HG03558 (cell line): ENCODE data around the gene HRAS.

Source experiments
- ATAC-seq: cut with Tn5 transposase; IDR thresholded peaks from one replicate; pipeline ENCODE4 v1.9.1; 2021; ENCODE audit warnings: moderate number of reproducible peaks; ENCODE audit not compliant: unreplicated experiment; ENCODE audit errors: extremely low read depth

HRAS gene

GRCh38 chr11:515131-515530 lies 20.2 kb downstream of the HRAS start:
- ATAC-seq, result no peak

GRCh38 chr11:514606-515005 lies 20.8 kb downstream of the HRAS start:
- ATAC-seq, result no peak

GRCh38 chr11:512761-513595 lies 22.4 kb downstream of the HRAS start:
- no peak for ATAC-seq

GRCh38 chr11:508956-509355 lies 26.4 kb downstream of the HRAS start:
- ATAC-seq, result no peak

GRCh38 chr11:507727-508515 lies 27.5 kb downstream of the HRAS start:
- ATAC-seq, result no peak

- peak; percentile 15 for ATAC-seq
Measured at GRCh38 chr11:506995-507726, 28.2 kb downstream of the HRAS start, which contains the start of gene RNH1. TSS of gene RNH1 (minus strand) at chr11:507242. CDS start at chr11:502162, 5,080 bp downstream.

DNA sequence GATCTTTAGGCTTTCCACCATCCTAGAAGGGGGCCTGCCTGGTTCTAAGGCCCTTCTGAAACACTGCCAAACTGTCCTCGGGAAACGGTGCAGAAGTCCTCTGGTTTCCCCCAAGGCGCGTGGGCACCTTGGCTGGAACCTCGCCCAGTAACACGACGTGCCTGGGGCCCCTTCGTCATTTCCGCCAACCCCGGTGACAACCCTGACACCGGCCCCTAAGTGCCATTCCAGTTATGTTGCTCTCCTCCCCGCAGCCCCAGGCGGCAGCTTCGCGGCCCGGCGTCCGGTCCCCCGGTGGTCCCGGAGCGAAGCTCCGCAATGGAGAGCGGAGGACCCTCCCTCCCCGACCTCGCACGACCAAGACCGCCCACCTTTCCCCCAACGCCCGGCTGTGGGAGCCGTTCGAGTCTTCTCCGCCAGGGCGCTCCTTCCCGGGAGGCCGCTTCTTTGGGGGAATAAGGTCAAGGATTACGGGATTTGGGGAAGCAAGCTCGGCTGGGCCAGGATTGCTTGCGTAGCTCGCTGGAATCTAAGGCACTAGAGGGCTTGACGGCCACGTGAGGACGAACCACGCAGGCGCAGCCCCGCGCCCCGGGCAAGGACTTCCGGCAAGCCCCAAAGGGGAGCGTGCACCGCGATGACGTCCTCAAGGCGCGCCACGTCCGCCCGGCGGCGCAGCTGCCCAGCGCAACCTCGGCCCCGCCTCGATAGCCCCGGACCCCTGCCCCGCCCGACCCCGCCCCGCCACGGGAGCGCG lies 29.0 kb downstream of the HRAS start:
- peak; percentile 53 for ATAC-seq

DNA sequence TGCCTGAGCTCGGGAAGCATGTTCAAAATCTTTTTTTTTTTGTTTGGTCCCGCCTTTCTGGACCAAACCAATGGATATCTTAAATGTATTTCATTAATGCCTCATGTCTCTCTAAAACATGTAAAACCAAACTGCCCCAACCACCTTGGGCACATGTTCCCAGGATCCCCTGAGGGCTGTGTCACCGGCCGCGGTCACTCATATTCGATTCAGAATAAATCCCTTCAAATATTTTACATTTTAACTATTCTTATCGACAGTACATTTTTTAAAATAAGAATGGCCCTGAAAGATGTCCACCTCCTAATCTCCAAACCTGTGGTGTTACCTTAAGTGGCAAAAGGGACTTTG lies 30.4 kb downstream of the HRAS start:
- no peak for ATAC-seq

DNA sequence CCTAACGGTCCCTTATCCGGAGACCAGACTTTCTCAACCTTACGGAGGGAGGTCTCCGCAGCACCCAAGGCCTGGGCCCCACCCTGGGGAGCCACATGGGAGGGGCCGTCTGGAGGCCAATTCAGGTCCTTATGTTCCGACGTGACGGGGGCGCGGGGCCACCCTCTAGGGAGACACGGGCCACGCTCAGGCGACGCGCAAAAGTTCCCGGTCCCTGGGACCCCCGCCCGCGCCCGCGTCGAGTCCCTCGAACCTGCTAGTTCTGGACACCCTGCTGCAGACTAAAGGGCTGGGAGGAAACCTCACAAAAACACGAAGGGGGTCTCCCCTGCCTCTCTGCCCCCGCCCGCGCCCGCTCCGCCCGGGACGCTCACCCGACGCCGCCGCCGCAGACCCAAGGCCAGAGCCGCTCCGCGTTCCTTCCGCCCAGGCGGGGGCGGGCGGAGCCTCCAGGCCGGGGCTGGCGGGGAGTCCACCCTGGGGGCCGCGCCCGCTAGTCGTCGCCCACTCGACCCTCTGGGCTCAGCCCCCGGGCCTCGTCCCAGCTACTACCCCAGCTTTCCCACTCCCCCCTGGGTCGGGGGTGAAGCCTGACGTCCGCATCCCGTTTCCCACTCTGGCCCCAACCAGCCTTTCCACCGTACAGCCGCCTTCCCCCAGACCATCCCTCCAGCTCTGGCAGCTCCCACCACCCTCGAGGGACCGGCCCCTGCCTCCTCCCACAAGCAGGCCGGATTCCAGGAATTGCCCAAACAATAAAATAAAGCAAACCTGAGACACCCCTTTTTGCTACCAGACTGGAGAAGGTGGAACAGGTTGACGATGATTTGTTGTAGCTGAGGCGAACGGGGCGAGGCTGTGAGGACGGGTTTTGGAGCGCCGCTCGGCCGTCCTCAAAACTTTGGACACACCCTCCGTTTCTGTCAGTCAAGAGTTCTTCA lies 31.1 kb downstream of the HRAS start:
- ATAC-seq, result no peak

DNA sequence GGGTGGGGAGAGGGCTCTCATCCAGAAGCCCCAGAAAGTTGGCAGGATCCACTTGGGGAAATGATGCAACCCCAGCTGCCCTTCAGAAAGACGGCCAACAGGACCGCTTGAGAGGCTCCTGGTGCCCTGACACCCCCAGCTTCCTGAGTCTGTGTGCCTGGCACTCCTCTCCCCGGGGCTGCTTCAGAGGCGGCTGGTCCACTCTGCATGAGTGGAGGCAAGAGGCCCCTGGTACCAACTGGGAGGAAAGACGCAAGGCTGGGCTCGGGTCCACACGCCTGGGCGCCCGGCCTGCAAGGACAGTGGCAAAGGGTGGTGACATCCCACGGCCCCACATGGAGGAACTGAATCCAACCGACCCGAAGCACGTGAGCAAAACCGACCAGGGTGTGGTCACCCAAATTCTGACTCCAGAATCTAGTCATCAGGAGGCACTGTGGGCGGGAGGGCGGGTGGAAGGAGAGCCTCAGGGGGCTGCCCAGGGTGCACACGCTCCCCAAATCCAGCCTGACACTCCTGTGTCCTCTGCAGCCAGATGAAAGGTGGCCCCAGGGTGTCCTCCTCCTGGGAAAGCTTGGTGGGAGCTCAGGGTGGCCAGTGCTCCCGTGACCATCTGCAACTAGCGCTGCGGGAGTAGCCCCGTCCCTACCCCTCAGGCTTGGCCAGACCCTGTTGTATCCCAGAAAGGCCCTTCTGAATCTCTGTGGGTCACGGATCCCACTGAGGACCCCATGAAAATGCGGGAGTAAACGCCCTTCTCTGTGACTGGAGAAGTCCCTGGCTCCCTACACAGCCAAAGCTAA lies 32.0 kb downstream of the HRAS start:
- ATAC-seq, result no peak

DNA sequence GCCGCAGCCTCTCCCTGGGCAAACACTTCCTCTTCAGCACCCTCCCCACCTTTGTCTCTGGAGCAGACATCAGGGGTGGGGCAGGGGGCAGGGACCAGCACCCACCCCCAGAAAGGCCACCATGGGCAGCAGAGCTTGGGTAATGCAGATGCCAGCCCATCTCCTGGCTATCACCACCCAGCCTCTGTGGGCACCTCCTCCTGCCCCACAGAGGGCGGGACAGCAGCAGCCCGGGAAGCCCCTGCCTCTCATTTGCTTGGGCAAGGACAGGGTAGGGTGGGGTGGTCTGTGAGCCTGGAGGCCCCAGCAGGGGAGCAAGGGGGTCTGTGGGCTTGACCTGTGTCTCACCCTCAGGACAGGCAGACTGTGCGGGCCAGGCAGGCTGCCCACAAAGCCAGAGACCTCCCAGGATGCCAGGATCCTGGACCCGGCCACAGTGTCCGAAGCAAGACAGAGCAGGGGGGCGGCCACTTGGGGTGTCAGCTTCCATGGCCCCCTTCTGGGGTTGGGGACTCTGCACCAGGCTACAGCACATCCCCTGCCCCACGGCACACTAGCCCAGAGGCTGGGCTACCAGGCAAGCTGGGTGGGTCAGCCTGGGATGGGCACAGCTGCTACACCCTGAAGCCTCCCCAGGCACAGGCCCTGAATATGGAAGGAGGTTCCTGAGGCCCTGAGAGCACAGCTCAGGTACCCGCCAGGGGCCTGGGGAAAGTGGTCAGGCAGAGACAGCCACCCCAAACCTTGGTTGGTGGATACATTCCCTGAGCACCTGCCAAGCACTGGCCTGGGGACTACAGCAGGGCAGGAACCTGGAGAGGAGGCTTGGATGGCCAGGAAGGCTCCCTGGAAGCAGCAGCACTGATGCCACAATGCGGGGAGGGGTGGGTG lies 32.8 kb downstream of the HRAS start:
- no peak for ATAC-seq

GRCh38 chr11:501683-502287 lies 33.6 kb downstream of the HRAS start:
- ATAC-seq, result no peak

DNA sequence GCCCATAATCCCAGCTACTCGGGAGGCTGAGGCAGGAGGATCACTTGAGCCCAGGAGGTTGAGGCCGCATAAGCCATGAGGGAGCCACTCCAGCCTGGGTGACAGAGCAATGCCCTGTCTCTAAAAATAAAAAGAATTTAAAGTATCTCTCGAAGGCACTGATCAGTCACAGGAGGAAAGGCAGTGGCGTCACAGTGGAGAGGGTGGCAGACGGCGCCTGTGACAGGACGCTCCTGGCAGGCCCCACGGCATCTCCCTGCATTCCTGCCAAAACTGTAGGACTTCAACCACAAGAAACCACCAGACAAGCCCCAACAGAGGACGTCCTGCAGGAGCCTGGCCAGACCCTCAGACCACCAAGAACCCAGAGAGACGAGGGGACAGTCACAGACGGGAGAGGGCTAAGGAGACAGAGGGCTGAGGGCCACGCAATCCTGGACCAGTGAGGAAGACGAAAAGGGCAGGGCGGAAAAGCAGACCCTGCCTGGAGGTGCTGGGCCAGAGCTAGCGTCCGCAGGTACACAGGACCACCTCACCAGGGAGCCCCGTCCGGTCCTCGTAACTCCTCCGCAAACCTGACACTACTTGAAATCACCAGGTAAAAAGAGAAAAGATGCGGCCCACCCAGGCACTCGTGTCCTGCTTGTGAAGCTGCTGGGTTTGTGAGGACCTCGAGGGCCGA lies 34.2 kb downstream of the HRAS start:
- no peak for ATAC-seq

GRCh38 chr11:499201-500076 lies 35.9 kb downstream of the HRAS start:
- no peak for ATAC-seq
